ENCODE data around the gene ZNF695.

Gene ZNF695

DNA sequence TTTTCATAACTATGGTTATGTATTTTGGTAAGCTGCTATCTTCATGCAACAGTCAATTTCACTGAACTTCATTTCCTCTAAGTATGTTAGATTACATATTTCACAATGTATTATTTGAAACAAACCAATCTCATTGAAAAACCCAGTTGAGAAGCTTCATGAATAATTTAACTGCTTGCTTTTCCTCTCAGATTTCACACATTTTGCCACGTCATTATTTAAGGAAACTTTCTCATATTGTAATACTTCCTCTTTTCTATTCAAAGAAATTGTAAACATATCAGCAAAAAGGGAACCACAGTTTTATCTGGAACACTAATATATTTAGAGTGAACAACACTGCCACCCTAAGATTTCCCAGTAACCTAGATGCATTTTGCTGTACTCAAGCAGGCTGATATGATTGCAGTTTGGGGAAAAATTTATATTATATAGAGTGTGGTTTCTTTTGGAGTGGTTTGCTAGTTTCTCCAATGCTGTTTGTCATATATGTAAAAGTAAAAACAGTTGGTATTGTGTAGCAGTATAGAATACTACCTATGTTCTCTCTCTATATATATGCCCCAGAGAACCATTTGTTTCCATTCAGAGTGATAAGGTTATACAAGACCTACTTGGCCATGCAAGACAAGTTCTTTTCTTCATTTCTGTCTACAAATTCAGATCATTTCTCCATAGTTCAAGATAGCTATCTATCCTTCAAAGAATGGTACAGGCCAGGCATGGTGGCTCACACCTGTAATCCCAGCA lies 47.7 kb downstream of the ZNF695 start:
- Histone ChIP-seq H3K4me1 (ENCODE audit: control insufficient read depth, insufficient read depth, low read length) (no peaks in the 10 kb centered on the region), H3K4me3 (ENCODE audit: low read depth, low read length) (no peak overlapping the region), H3K36me3 (ENCODE audit: control insufficient read depth, insufficient read depth, low read length) (peaks cover 33% of the 10 kb centered on the region), H3K27me3 (ENCODE audit: control insufficient read depth, insufficient read depth, low read length) (no peaks in the 10 kb centered on the region), H3K27ac (ENCODE audit: low read depth, low read length) (no peak overlapping the region), H3K9me3 (ENCODE audit: control insufficient read depth, insufficient read depth, low read length) (no peaks in the 10 kb centered on the region), H3K9ac (ENCODE audit: low read depth, low read length) (no peak overlapping the region)

DNA sequence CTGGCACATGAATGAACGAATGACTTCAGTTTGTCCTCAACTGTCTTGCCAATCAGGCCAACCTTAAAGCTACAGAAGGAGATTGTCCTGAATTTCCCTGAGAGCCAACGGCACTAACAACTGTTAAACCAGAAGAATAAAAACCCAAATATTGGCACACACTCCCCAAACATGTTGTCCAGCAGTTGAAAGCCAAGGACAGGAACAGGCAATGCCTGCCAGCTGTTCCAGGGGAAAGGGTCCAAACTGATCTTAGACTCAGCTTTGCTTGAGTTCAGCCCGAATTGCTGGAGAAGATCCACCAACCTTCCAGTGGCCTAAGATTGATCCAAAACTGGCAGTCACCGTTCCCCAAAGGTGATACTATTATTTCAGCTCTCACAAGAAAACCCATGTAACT lies 53.7 kb downstream of the ZNF695 start:
- Histone ChIP-seq H3K4me1 (ENCODE audit: control insufficient read depth, insufficient read depth, low read length) (peaks cover 5% of the 10 kb centered on the region), H3K36me3 (ENCODE audit: control insufficient read depth, insufficient read depth, low read length) (peaks cover 18% of the 10 kb centered on the region), H3K27ac (ENCODE audit: low read depth, low read length) (no peak overlapping the region), H3K4me3 (ENCODE audit: low read depth, low read length) (no peak overlapping the region), H3K27me3 (ENCODE audit: control insufficient read depth, insufficient read depth, low read length) (no peaks in the 10 kb centered on the region), H3K9me3 (ENCODE audit: control insufficient read depth, insufficient read depth, low read length) (no peaks in the 10 kb centered on the region), H3K9ac (ENCODE audit: low read depth, low read length) (no peak overlapping the region)

DNA sequence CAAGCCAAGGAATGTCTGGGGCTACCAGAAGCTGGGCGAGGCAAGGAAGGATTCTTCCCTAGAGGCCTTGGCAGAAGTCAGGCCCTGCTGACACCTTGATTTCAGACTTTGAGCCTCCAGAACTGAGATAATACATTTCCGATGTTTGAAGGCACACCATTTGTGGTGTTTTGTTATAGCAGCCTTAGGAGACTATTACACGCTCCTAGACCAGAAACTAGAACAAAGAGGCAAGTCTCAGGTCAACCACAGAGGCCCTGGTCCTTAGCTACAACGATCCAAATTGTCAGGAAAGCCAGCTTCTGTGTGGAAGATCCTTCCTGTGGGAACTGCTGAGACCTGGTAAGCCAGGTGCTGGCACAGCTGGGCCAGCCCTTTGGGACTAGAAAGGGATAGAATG lies 56.4 kb downstream of the ZNF695 start:
- Histone ChIP-seq H3K27me3 (ENCODE audit: control insufficient read depth, insufficient read depth, low read length) (no peaks in the 10 kb centered on the region), H3K4me1 (ENCODE audit: control insufficient read depth, insufficient read depth, low read length) (peaks cover 12% of the 10 kb centered on the region), H3K4me3 (ENCODE audit: low read depth, low read length) (no peak overlapping the region), H3K9me3 (ENCODE audit: control insufficient read depth, insufficient read depth, low read length) (no peaks in the 10 kb centered on the region), H3K36me3 (ENCODE audit: control insufficient read depth, insufficient read depth, low read length) (peaks cover 10% of the 10 kb centered on the region), H3K27ac (ENCODE audit: low read depth, low read length) (no peak overlapping the region), H3K9ac (ENCODE audit: low read depth, low read length) (no peak overlapping the region; the same call in 1 of the 2 replicates)

DNA sequence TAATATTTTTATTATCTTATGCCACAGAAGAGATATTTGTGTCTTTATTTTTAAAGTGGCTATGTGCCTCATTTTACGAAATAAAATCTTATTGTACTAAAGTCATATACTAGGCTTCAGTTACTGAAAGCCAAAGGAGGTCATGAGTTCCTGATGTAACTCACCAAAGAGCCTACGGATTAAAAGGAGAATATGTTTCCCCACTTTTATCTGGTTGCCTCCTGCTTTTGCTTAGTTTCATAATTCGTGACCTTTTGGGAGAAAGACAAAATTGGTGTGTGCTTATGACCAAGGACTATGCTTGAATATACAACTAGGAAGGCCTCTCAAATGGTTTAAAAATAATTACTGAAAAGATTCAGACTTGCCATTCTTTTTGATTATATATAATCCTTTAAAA lies 57.9 kb downstream of the ZNF695 start:
- peaks cover 12% of the 10 kb centered on the region for H3K4me1 ChIP-seq (ENCODE audit: control insufficient read depth, insufficient read depth, low read length)
- no peak overlapping the region for H3K9ac ChIP-seq (ENCODE audit: low read depth, low read length)
- H3K9me3 ChIP-seq (ENCODE audit: control insufficient read depth, insufficient read depth, low read length) = no peaks in the 10 kb centered on the region
- peaks cover 10% of the 10 kb centered on the region for H3K36me3 ChIP-seq (ENCODE audit: control insufficient read depth, insufficient read depth, low read length)
- H3K27me3 ChIP-seq (ENCODE audit: control insufficient read depth, insufficient read depth, low read length) = no peaks in the 10 kb centered on the region
- no peak overlapping the region for H3K4me3 ChIP-seq (ENCODE audit: low read depth, low read length)
- no peak overlapping the region for H3K27ac ChIP-seq (ENCODE audit: low read depth, low read length)

- Histone ChIP-seq H3K27ac (ENCODE audit: low read depth, low read length) (no peak overlapping the region), H3K36me3 (ENCODE audit: control insufficient read depth, insufficient read depth, low read length) (peaks cover 13% of the 10 kb centered on the region; the same call in 1 of the 2 replicates), H3K4me3 (ENCODE audit: low read depth, low read length) (no peak overlapping the region), H3K4me1 (ENCODE audit: control insufficient read depth, insufficient read depth, low read length) (peaks cover 12% of the 10 kb centered on the region), H3K9me3 (ENCODE audit: control insufficient read depth, insufficient read depth, low read length) (no peaks in the 10 kb centered on the region), H3K27me3 (ENCODE audit: control insufficient read depth, insufficient read depth, low read length) (no peaks in the 10 kb centered on the region), H3K9ac (ENCODE audit: low read depth, low read length) (no peak overlapping the region)
Observed at GRCh38 chr1:246947255-246947654, 60.6 kb downstream of the ZNF695 start.

- H3K36me3 ChIP-seq (ENCODE audit: control insufficient read depth, insufficient read depth, low read length) = peaks cover 13% of the 10 kb centered on the region; the same call in 1 of the 2 replicates
- H3K9ac ChIP-seq (ENCODE audit: low read depth, low read length) = no peak overlapping the region
- H3K27ac ChIP-seq (ENCODE audit: low read depth, low read length) = no peak overlapping the region
- H3K9me3 ChIP-seq (ENCODE audit: control insufficient read depth, insufficient read depth, low read length) = no peaks in the 10 kb centered on the region
- H3K4me3 ChIP-seq (ENCODE audit: low read depth, low read length) = no peak overlapping the region
- H3K4me1 ChIP-seq (ENCODE audit: control insufficient read depth, insufficient read depth, low read length) = peaks cover 12% of the 10 kb centered on the region
- no peaks in the 10 kb centered on the region for H3K27me3 ChIP-seq (ENCODE audit: control insufficient read depth, insufficient read depth, low read length)
Observed at GRCh38 chr1:246946366-246946765, 61.5 kb downstream of the ZNF695 start.
